Hindlimb muscle (tissue), 1 donor: ENCODE data around the gene KLF2. TPM values are rescaled to one million over a fixed set of nuclear protein-coding genes. Genes with fewer than 3 reads are reported as not detected.

Source experiments
- DNase-seq: peaks from one replicate; pipeline ENCODE4 v3.0.0-alpha.2; 2013
- polyA plus RNA-seq: library from polyadenylated mRNA; unstranded; fragments of 120-200 nt; gene quantifications from one replicate; pipeline ENCODE4 v1.2.1, GENCODE V29; 2013; ENCODE audit not compliant: insufficient read length

The KLF2 gene
- polyA plus RNA-seq, 1 donor = 88.4 TPM

GRCh38 chr19:16365300-16365996 is 40.8 kb downstream of the KLF2 start:
- no peak for DNase-seq

GRCh38 chr19:16366056-16366432 is 41.4 kb downstream of the KLF2 start:
- no peak for DNase-seq

GRCh38 chr19:16366433-16367260 is 42.0 kb downstream of the KLF2 start:
- DNase-seq = no peak

- no peak for DNase-seq
Measured at GRCh38 chr19:16367261-16367683, 42.6 kb downstream of the KLF2 start.

- no peak for DNase-seq
Measured at GRCh38 chr19:16368385-16369305, 44.0 kb downstream of the KLF2 start.

- no peak for DNase-seq
Measured at GRCh38 chr19:16369306-16369663, 44.7 kb downstream of the KLF2 start.

GRCh38 chr19:16369664-16370576 is 45.3 kb downstream of the KLF2 start:
- no peak for DNase-seq

GRCh38 chr19:16370641-16371391 is 46.2 kb downstream of the KLF2 start:
- DNase-seq = no peak

GRCh38 chr19:16371540-16371986 is 46.9 kb downstream of the KLF2 start:
- DNase-seq = no peak

- no peak for DNase-seq
Measured at GRCh38 chr19:16372065-16372915, 47.7 kb downstream of the KLF2 start.

GRCh38 chr19:16373079-16373478 is 48.5 kb downstream of the KLF2 start:
- no peak for DNase-seq

- no peak for DNase-seq
Measured at GRCh38 chr19:16373532-16373931, 48.9 kb downstream of the KLF2 start.

- DNase-seq = no peak
Measured at GRCh38 chr19:16373989-16374388, 49.4 kb downstream of the KLF2 start.

GRCh38 chr19:16374436-16374835 is 49.8 kb downstream of the KLF2 start:
- no peak for DNase-seq

GRCh38 chr19:16375157-16375935 is 50.7 kb downstream of the KLF2 start:
- no peak for DNase-seq

- DNase-seq = no peak
Measured at GRCh38 chr19:16375936-16376185, 51.2 kb downstream of the KLF2 start.

GRCh38 chr19:16376241-16376640 is 51.6 kb downstream of the KLF2 start:
- no peak for DNase-seq

GRCh38 chr19:16376649-16377048 is 52.0 kb downstream of the KLF2 start:
- no peak for DNase-seq

GRCh38 chr19:16377521-16377920 is 52.9 kb downstream of the KLF2 start:
- no peak for DNase-seq
